GM23338 (cell line): ENCODE results near the gene ULK4. TPM values are rescaled to one million over a fixed set of nuclear protein-coding genes. Genes with fewer than 3 reads are reported as not detected.

Experiments
- ATAC-seq: fragments of 200-7000 bp; cut with Tn5 transposase; 3 replicates; pipeline ENCODE4 v1.9.1; 2020
- DNase-seq: peaks from one replicate; pipeline ENCODE4 v3.0.0-alpha.2; 2015; ENCODE audit warnings: low spot score
- H2AFZ ChIP-seq: fragments of 200-600 bp; sonication (generic); 2 replicates; pipeline ENCODE4 v1.8.0; 2016; ENCODE audit warnings: antibody characterized with exemption, mild to moderate bottlenecking, moderate library complexity
- H3F3A ChIP-seq: fragments of 200-600 bp; sonication (generic); replicated peaks from 2 replicates; pipeline ENCODE4 v1.8.0; 2017; ENCODE audit warnings: antibody characterized with exemption, mixed run types, low read depth
- H3K27ac ChIP-seq: fragments of 200-600 bp; sonication (generic); 2 replicates; pipeline ENCODE4 v1.6.1; 2016; ENCODE audit warnings: low read depth
- H3K27me3 ChIP-seq: fragments of 200-600 bp; sonication (generic); 2 replicates; pipeline ENCODE4 v1.8.0; 2016; ENCODE audit warnings: mild to moderate bottlenecking, mixed run types, moderate library complexity; ENCODE audit not compliant: insufficient read depth
- H3K36me3 ChIP-seq: fragments of 200-600 bp; sonication (generic); 2 replicates; pipeline ENCODE4 v1.8.0; 2016; ENCODE audit warnings: mild to moderate bottlenecking; ENCODE audit not compliant: insufficient read depth
- H3K4me1 ChIP-seq: fragments of 200-600 bp; sonication (generic); 2 replicates; pipeline ENCODE4 v1.8.0; 2016; ENCODE audit warnings: mild to moderate bottlenecking, moderate library complexity; ENCODE audit not compliant: insufficient read depth
- H3K4me2 ChIP-seq: fragments of 200-600 bp; sonication (generic); 2 replicates; pipeline ENCODE4 v1.7.1; 2017; ENCODE audit warnings: mixed run types
- H3K4me3 ChIP-seq: fragments of 200-600 bp; sonication (generic); 2 replicates; pipeline ENCODE4 v1.6.1; 2016; ENCODE audit warnings: mixed run types
- H3K79me2 ChIP-seq: fragments of 200-600 bp; sonication (generic); replicated peaks from 2 replicates; pipeline ENCODE4 v1.8.0; 2017; ENCODE audit warnings: mild to moderate bottlenecking; ENCODE audit not compliant: insufficient read depth
- H3K9me2 ChIP-seq: fragments of 200-600 bp; sonication (generic); 2 replicates; pipeline ENCODE4 v1.8.0; 2017; ENCODE audit not compliant: insufficient read depth
- H4K20me1 ChIP-seq: fragments of 200-600 bp; sonication (generic); replicated peaks from 2 replicates; pipeline ENCODE4 v1.8.0; 2017; ENCODE audit warnings: mild to moderate bottlenecking; ENCODE audit not compliant: insufficient read depth
- H3K27ac Mint-ChIP-seq: 2 replicates; pipeline ENCODE4 v1.8.0; 2020; ENCODE audit warnings: inconsistent platforms, mild to moderate bottlenecking, moderate library complexity, mixed read lengths
- H3K27me3 Mint-ChIP-seq: 3 replicates; pipeline ENCODE4 v1.8.0; 2022; ENCODE audit warnings: low read depth, mild to moderate bottlenecking, moderate library complexity, mixed read lengths, inconsistent platforms; ENCODE audit not compliant: insufficient read depth, poor library complexity
- H3K36me3 Mint-ChIP-seq: 3 replicates; pipeline ENCODE4 v1.8.0; 2021; ENCODE audit warnings: low read depth, mild to moderate bottlenecking, inconsistent platforms, moderate library complexity, mixed read lengths
- H3K4me1 Mint-ChIP-seq: 3 replicates; pipeline ENCODE4 v1.8.0; 2020; ENCODE audit warnings: mild to moderate bottlenecking, inconsistent platforms, mixed read lengths
- H3K4me3 Mint-ChIP-seq: 3 replicates; pipeline ENCODE4 v1.8.0; 2021; ENCODE audit warnings: moderate library complexity, mild to moderate bottlenecking, inconsistent platforms, mixed read lengths
- H3K9me3 Mint-ChIP-seq: 3 replicates; pipeline ENCODE4 v1.8.0; 2020; ENCODE audit warnings: moderate library complexity, mild to moderate bottlenecking, inconsistent platforms, mixed read lengths
- NANOG ChIP-seq: IDR thresholded peaks from 2 replicates; pipeline ENCODE4 v1.6.1; 2016; ENCODE audit warnings: antibody characterized with exemption, borderline replicate concordance
- STAT1 ChIP-seq: IDR thresholded peaks from one replicate; pipeline ENCODE4 v1.6.1; 2016; ENCODE audit warnings: antibody characterized with exemption; ENCODE audit not compliant: unreplicated experiment
- ZNF114 ChIP-seq: fragments of 250-450 bp; sonication (Bioruptor Pico); IDR thresholded peaks from 2 replicates; pipeline ENCODE4 v1.5.0; 2020; ENCODE audit warnings: mild to moderate bottlenecking, moderate library complexity
- ZNF331 ChIP-seq: fragments of 250-450 bp; sonication (Bioruptor Pico); IDR thresholded peaks from 2 replicates; pipeline ENCODE4 v1.5.0; 2020; ENCODE audit warnings: low read depth, mild to moderate bottlenecking, moderate library complexity
- polyA plus RNA-seq: library from polyadenylated mRNA; unstranded; fragments of >200 nt; fragmentation: Nextera tagmentation; extraction: Ambion mirVana; gene quantifications from 2 replicates; pipeline ENCODE4 v1.2.1, GENCODE V29; 2016
- total RNA-seq: library from RNA; depleted of rRNA; stranded (reverse); fragments of >200 nt; shearing (Covaris generic); gene quantifications from 2 replicates; pipeline ENCODE4 v1.2.3, GENCODE V29; 2014
- TF ChIP-seq, protein P1 (sequence below): fragments of 250-450 bp; sonication (Bioruptor Pico); IDR thresholded peaks from 2 replicates; pipeline ENCODE4 v1.5.0; 2020; ENCODE audit warnings: mild to moderate bottlenecking, moderate library complexity
- TF ChIP-seq, protein P2 (sequence below): IDR thresholded peaks from one replicate; pipeline ENCODE4 v1.6.1; 2018; ENCODE audit warnings: antibody characterized with exemption; ENCODE audit not compliant: unreplicated experiment

The ULK4 gene
- total and polyA plus RNA-seq, 2 experiments from 2014 or later = 20.8 to 41.4 TPM

DNA sequence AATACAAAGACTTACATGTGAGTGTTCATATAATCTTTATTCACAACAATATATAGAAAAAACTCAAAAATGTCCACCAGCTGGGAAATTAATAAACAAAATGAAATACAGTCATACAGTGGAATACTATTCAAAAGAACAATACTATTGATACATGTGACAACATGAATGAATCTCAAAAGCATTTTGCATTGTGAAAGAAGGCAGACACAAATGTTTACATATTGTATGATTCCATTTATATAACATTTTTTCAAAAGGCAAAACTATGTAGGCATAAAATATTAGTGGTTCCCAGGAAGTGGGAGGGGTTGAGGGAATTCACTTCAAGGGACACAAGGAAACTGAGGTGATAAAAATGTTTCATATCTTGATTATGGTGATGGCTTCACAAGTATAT, 459.4 kb downstream of the ULK4 start (continued):
- TF ChIP-seq NANOG (no peak), ZNF331 (CRISPR knock-in tag) (no peak)
- TF ChIP-seq, protein P1, sequence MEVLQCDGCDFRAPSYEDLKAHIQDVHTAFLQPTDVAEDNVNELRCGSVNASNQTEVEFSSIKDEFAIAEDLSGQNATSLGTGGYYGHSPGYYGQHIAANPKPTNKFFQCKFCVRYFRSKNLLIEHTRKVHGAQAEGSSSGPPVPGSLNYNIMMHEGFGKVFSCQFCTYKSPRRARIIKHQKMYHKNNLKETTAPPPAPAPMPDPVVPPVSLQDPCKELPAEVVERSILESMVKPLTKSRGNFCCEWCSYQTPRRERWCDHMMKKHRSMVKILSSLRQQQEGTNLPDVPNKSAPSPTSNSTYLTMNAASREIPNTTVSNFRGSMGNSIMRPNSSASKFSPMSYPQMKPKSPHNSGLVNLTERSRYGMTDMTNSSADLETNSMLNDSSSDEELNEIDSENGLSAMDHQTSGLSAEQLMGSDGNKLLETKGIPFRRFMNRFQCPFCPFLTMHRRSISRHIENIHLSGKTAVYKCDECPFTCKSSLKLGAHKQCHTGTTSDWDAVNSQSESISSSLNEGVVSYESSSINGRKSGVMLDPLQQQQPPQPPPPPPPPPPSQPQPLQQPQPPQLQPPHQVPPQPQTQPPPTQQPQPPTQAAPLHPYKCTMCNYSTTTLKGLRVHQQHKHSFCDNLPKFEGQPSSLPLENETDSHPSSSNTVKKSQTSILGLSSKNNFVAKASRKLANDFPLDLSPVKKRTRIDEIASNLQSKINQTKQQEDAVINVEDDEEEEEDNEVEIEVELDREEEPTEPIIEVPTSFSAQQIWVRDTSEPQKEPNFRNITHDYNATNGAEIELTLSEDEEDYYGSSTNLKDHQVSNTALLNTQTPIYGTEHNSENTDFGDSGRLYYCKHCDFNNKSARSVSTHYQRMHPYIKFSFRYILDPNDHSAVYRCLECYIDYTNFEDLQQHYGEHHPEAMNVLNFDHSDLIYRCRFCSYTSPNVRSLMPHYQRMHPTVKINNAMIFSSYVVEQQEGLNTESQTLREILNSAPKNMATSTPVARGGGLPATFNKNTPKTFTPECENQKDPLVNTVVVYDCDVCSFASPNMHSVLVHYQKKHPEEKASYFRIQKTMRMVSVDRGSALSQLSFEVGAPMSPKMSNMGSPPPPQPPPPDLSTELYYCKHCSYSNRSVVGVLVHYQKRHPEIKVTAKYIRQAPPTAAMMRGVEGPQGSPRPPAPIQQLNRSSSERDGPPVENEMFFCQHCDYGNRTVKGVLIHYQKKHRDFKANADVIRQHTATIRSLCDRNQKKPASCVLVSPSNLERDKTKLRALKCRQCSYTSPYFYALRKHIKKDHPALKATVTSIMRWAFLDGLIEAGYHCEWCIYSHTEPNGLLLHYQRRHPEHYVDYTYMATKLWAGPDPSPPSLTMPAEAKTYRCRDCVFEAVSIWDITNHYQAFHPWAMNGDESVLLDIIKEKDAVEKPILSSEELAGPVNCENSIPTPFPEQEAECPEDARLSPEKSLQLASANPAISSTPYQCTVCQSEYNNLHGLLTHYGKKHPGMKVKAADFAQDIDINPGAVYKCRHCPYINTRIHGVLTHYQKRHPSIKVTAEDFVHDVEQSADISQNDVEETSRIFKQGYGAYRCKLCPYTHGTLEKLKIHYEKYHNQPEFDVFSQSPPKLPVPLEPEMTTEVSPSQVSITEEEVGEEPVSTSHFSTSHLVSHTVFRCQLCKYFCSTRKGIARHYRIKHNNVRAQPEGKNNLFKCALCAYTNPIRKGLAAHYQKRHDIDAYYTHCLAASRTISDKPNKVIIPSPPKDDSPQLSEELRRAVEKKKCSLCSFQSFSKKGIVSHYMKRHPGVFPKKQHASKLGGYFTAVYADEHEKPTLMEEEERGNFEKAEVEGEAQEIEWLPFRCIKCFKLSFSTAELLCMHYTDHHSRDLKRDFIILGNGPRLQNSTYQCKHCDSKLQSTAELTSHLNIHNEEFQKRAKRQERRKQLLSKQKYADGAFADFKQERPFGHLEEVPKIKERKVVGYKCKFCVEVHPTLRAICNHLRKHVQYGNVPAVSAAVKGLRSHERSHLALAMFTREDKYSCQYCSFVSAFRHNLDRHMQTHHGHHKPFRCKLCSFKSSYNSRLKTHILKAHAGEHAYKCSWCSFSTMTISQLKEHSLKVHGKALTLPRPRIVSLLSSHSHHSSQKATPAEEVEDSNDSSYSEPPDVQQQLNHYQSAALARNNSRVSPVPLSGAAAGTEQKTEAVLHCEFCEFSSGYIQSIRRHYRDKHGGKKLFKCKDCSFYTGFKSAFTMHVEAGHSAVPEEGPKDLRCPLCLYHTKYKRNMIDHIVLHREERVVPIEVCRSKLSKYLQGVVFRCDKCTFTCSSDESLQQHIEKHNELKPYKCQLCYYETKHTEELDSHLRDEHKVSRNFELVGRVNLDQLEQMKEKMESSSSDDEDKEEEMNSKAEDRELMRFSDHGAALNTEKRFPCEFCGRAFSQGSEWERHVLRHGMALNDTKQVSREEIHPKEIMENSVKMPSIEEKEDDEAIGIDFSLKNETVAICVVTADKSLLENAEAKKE (CRISPR knock-in tag) = no peak

DNA sequence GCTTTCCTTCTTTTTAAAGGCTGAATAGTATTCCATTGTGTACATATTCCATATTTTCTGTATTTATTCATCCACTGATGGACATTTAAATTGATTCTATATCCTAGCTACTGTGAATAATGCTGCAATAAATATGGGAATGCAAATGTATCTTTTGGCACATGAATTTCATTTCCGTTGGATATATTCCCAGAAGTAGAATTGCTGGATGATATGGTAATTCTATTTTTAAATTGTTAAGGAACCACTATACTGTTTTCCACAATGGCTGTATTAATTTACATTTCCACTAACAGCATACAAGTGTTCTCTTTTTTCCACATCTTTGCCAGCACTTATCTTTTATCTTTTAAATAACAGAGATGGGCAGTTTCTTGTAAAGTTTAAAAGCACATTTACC, 459.9 kb downstream of the ULK4 start:
- Mint-ChIP-seq H3K36me3 (no peaks in the 10 kb centered on the region), H3K4me1 (peaks cover 2% of the 10 kb centered on the region; the same call in 1 of the 3 replicates), H3K4me3 (no peak overlapping the region), H3K27me3 (no peaks in the 10 kb centered on the region), H3K9me3 (no peaks in the 10 kb centered on the region), H3K27ac (no peak overlapping the region)
- Histone ChIP-seq H3K27me3 (no peaks in the 10 kb centered on the region), H3K9me2 (no peaks in the 10 kb centered on the region), H2AFZ (no peak overlapping the region), H3K4me3 (no peak overlapping the region), H3K36me3 (no peaks in the 10 kb centered on the region), H3F3A (no peaks in the 10 kb centered on the region), H3K79me2 (no peaks in the 10 kb centered on the region), H3K4me1 (no peaks in the 10 kb centered on the region), H4K20me1 (no peaks in the 10 kb centered on the region), H3K4me2 (no peak overlapping the region), H3K27ac (no peak overlapping the region)
- no peak for ATAC-seq
- DNase-seq = no peak
- TF ChIP-seq STAT1 = no peak
- TF ChIP-seq, protein P1 (CRISPR knock-in tag) = no peak
- TF ChIP-seq ZNF331 (CRISPR knock-in tag) = no peak
- TF ChIP-seq, protein P2, sequence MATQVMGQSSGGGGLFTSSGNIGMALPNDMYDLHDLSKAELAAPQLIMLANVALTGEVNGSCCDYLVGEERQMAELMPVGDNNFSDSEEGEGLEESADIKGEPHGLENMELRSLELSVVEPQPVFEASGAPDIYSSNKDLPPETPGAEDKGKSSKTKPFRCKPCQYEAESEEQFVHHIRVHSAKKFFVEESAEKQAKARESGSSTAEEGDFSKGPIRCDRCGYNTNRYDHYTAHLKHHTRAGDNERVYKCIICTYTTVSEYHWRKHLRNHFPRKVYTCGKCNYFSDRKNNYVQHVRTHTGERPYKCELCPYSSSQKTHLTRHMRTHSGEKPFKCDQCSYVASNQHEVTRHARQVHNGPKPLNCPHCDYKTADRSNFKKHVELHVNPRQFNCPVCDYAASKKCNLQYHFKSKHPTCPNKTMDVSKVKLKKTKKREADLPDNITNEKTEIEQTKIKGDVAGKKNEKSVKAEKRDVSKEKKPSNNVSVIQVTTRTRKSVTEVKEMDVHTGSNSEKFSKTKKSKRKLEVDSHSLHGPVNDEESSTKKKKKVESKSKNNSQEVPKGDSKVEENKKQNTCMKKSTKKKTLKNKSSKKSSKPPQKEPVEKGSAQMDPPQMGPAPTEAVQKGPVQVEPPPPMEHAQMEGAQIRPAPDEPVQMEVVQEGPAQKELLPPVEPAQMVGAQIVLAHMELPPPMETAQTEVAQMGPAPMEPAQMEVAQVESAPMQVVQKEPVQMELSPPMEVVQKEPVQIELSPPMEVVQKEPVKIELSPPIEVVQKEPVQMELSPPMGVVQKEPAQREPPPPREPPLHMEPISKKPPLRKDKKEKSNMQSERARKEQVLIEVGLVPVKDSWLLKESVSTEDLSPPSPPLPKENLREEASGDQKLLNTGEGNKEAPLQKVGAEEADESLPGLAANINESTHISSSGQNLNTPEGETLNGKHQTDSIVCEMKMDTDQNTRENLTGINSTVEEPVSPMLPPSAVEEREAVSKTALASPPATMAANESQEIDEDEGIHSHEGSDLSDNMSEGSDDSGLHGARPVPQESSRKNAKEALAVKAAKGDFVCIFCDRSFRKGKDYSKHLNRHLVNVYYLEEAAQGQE = no peak
- no peak for TF ChIP-seq ZNF114 (CRISPR knock-in tag)
